Stomach (tissue), 4 donors: ENCODE data around the gene POLE4.

ENCODE experiments used
- EP300 ChIP-seq: sonication (generic); formaldehyde crosslinking; IDR thresholded peaks from one replicate; pipeline ENCODE4 v1.6.1; 2017; ENCODE audit warnings: antibody characterized with exemption
- POLR2A ChIP-seq, 4 donors: fragments of 450-650 bp; IDR thresholded peaks; one replicate each; pipeline ENCODE4 v1.6.1; 2016; ENCODE audit warnings: antibody characterized with exemption in 4 of 4, control low read depth in 2 of 4, mild to moderate bottlenecking in 1 of 4, moderate library complexity in 1 of 4
- POLR2AphosphoS5 ChIP-seq, 3 donors: sonication (generic); formaldehyde crosslinking; IDR thresholded peaks; one replicate each; pipeline ENCODE4 v1.6.1; 2016; ENCODE audit warnings: antibody characterized with exemption in 3 of 3
- TF ChIP-seq, protein P1 (sequence below), 7 experiments: fragments of 450-650 bp in 4 of 7; fragments of 200-600 bp in 3 of 7; sonication (generic) in 3 of 7; IDR thresholded peaks; one replicate each; pipeline ENCODE4 v1.5.1; 2016 to 2019; ENCODE audit warnings: antibody characterized with exemption in 7 of 7, control low read depth in 2 of 7, mild to moderate bottlenecking in 1 of 7

DNA sequence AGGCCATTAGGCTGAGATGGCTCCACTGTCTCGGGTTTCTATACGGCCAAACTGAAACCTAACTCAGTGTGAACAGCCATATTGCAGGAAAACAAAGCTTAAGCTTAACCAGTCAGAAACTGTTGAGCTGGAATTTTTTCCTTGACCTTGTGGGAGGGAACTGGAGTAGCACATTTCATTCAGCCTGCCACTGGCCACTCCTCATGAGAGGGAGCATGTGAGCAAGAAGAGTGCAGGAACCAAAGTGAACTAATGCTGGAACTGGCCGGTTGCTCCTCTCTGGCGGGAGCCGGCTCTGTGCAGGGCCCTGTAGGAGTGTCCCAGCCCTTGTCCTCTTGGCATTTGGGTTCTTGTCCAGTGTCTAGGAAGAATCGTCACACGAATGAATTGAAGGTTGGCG lies 5.9 kb upstream of the POLE4 start:
- no peak for TF ChIP-seq POLR2A (IDR thresholded peaks at IDR 0.05)
- TF ChIP-seq, protein P1, sequence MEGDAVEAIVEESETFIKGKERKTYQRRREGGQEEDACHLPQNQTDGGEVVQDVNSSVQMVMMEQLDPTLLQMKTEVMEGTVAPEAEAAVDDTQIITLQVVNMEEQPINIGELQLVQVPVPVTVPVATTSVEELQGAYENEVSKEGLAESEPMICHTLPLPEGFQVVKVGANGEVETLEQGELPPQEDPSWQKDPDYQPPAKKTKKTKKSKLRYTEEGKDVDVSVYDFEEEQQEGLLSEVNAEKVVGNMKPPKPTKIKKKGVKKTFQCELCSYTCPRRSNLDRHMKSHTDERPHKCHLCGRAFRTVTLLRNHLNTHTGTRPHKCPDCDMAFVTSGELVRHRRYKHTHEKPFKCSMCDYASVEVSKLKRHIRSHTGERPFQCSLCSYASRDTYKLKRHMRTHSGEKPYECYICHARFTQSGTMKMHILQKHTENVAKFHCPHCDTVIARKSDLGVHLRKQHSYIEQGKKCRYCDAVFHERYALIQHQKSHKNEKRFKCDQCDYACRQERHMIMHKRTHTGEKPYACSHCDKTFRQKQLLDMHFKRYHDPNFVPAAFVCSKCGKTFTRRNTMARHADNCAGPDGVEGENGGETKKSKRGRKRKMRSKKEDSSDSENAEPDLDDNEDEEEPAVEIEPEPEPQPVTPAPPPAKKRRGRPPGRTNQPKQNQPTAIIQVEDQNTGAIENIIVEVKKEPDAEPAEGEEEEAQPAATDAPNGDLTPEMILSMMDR (IDR thresholded peaks at IDR 0.05) = no peak
- no peak for TF ChIP-seq EP300
- TF ChIP-seq POLR2AphosphoS5 (IDR thresholded peaks at IDR 0.05) = no peak
